Right atrium auricular region (tissue), 2 donors: ENCODE data around the gene KHSRP. TPM values are rescaled to one million over a fixed set of nuclear protein-coding genes. Genes with fewer than 3 reads are reported as not detected.

Experiments
- DNase-seq: peaks from one replicate; pipeline ENCODE4 v3.0.0-alpha.2; 2019; ENCODE audit warnings: low spot score
- H3K27ac ChIP-seq, 2 donors: fragments of 200-600 bp; sonication (generic); 1 replicate in 1 of 2; 2 replicates in 1 of 2; pipeline ENCODE4 v1.5.1; 2016 to 2019
- H3K27me3 ChIP-seq, 2 donors: fragments of 200-600 bp; sonication (generic); one replicate each; pipeline versions ENCODE4 v1.5.1 to v1.6.0; 2017 to 2019
- H3K36me3 ChIP-seq: fragments of 200-600 bp; sonication (generic); one replicate; pipeline ENCODE4 v1.5.1; 2016
- H3K4me1 ChIP-seq, 2 donors: fragments of 200-600 bp; sonication (generic); one replicate each; pipeline versions ENCODE4 v1.5.1 to v1.6.0; 2017 to 2019
- H3K4me3 ChIP-seq, 2 donors: fragments of 200-600 bp; sonication (generic); 1 replicate in 1 of 2; 2 replicates in 1 of 2; pipeline ENCODE4 v1.5.1; 2017 to 2019; ENCODE audit warnings: mild to moderate bottlenecking in 1 of 2, moderate library complexity in 1 of 2
- H3K9me3 ChIP-seq, 2 donors: fragments of 200-600 bp; sonication (generic); one replicate each; pipeline ENCODE4 v1.5.1; 2019
- total RNA-seq, 2 donors: library from RNA; depleted of rRNA; stranded (reverse); fragments of >200 nt; gene quantifications; one replicate each; pipeline ENCODE4 v1.1.0, GENCODE V29; 2016
- TF ChIP-seq, protein P1 (sequence below), 2 donors: fragments of 200-600 bp; sonication (generic); IDR thresholded peaks; one replicate each; pipeline ENCODE4 v1.5.1; 2019; ENCODE audit warnings: antibody characterized with exemption in 2 of 2

KHSRP gene
- total RNA-seq, 2 donors from 2014 or later = 55.3 to 95.7 TPM

DNA sequence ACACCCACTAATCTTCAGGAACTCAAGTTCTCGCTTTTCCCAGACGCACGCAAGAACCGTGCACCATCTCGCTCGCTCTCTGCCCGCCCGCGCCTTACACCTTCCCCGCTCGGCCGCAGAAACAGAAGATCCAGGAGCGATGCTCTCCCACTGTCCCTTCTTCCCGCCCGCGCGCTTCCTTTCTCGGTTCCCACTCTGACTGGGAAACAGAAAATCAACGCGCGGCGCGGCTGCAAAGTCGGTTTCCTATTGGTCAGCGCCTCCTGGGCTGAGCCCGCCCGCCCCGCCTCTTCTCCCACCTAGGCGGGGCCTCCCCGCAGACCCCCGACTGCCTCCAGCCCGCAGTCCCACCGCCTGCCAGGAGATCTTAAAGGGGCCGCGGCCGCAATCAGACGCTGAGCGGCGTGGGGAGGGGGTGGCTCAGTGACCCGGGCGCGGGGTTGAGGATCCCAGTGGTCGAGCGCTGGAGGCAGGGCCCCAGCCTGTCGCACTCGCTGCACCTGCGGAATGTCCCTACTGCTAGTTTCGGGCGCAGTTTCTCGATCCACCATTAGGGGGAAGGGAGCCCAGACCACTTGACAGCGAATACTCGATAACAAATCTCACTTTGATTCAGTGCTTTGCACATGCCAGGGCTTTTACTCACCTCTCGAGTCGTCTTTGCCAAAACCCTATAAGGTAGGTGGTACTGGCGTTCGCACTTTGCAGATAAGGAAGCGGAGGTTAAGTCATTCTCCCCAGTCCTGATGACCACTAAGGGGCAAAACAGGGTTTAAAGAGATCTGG, 35.7 kb upstream of the KHSRP start:
- Histone ChIP-seq H3K4me1 (peaks cover 0 to 27% of the 10 kb centered on the region in 2 donors), H3K4me3 (peak overlapping the region; percentile 55 to 68), H3K9me3 (no peaks in the 10 kb centered on the region), H3K36me3 (peaks cover 8% of the 10 kb centered on the region), H3K27me3 (peaks cover 5 to 10% of the 10 kb centered on the region in 2 donors), H3K27ac (peak overlapping the region; percentile 81 to 83)
- TF ChIP-seq, protein P1, sequence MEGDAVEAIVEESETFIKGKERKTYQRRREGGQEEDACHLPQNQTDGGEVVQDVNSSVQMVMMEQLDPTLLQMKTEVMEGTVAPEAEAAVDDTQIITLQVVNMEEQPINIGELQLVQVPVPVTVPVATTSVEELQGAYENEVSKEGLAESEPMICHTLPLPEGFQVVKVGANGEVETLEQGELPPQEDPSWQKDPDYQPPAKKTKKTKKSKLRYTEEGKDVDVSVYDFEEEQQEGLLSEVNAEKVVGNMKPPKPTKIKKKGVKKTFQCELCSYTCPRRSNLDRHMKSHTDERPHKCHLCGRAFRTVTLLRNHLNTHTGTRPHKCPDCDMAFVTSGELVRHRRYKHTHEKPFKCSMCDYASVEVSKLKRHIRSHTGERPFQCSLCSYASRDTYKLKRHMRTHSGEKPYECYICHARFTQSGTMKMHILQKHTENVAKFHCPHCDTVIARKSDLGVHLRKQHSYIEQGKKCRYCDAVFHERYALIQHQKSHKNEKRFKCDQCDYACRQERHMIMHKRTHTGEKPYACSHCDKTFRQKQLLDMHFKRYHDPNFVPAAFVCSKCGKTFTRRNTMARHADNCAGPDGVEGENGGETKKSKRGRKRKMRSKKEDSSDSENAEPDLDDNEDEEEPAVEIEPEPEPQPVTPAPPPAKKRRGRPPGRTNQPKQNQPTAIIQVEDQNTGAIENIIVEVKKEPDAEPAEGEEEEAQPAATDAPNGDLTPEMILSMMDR (IDR thresholded peaks at IDR 0.05) = peak; percentile 38 to 72
- peak; percentile 95 for DNase-seq

DNA sequence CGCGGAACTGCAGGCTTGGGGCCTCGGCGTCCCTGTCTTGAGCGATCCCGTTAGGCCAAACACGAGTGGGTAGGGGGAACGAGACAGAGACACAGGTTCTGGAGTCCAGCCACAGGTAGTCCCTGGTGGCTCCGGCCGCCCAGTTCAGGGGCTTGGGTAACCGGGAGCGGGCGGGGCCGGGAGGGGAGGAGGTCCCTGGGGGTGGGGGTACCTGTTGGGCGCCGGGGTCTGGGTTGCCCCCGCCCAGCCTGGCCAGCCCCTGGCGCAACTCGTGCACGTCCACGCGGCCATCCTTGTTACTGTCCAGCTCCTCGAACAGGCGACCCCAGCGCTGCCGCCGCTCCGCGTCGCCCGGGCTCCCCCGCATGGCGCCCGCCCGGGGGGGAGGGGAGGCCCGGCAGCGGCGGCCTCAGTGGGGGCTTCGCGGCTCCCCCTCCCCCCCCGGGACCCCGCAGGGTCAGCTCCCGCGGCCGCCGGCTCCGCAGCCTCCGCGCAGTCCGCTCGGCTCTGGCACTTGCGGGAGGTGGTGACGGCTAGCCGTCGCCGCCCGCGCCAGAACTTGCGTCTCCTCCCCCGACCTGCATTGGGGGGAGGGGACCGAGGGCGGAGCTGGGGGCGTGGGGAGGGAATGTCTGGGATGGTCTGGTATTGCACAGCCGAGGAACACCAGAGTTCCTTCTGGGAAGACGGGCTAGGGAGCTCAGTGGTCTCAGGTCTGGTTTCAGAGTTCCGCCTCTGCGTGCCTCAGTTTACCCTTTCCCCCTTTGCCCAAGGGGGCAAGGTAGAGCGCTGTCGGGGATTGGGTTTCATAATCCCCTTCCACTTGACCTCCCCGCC, 34.9 kb upstream of the KHSRP start, which contains the start of gene SLC25A23:
TSS of gene SLC25A23 (minus strand) at position 531 of the 837 bp plus-strand sequence. CDS start at position 367, 164 bp downstream.
- H3K4me1 ChIP-seq = peaks cover 0 to 26% of the 10 kb centered on the region in 2 donors
- TF ChIP-seq, protein P1 (IDR thresholded peaks at IDR 0.05) = no peak
- H3K27ac ChIP-seq = peak within 1 kb of the TSS; percentile 81 to 83
- peaks cover 16% of the 10 kb centered on the region for H3K36me3 ChIP-seq
- peak; percentile 62 for DNase-seq
- H3K4me3 ChIP-seq = peak within 1 kb of the TSS; percentile 55 to 68
- H3K9me3 ChIP-seq = peaks cover 0 to 4% of the 10 kb centered on the region in 2 donors
- H3K27me3 ChIP-seq = peaks cover 5 to 8% of the 10 kb centered on the region in 2 donors

DNA sequence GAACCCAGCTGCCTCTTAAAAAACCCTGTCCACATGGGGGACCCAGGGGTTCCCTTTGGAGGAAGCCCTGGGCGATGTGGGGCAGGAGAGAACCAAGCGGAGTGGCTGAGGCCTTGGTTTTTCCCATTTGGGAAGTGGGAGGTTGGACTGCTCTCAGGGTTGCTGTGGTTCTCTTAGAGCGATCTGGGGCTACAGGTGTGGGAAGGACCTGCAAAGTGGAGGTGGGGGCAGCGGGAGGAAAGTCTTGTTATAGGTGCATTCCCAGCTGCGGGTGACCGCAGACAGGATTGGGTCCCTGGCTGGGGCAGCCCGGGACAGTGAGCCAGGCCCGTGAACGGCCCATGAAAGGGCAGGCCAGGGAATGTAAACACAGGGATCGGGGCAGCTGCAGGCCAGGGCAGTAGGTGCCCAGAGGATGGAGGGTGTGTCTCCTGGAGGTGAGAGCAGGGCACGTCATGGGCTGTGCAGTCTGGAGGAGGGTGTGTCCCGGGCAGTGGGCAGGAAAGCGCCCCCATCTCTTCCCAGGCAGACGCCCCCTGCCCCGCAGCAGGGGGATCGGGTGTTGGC, 34.2 kb upstream of the KHSRP start:
- H3K36me3 ChIP-seq = peaks cover 23% of the 10 kb centered on the region
- H3K4me1 ChIP-seq = peaks cover 0 to 19% of the 10 kb centered on the region in 2 donors
- peak overlapping the region; percentile 55 to 68 for H3K4me3 ChIP-seq
- TF ChIP-seq, protein P1 (IDR thresholded peaks at IDR 0.05) = no peak
- H3K27me3 ChIP-seq = peaks cover 1 to 4% of the 10 kb centered on the region in 2 donors
- DNase-seq = no peak
- peaks cover 6 to 11% of the 10 kb centered on the region in 2 donors for H3K9me3 ChIP-seq
- H3K27ac ChIP-seq = peak overlapping the region; percentile 81 to 83

DNA sequence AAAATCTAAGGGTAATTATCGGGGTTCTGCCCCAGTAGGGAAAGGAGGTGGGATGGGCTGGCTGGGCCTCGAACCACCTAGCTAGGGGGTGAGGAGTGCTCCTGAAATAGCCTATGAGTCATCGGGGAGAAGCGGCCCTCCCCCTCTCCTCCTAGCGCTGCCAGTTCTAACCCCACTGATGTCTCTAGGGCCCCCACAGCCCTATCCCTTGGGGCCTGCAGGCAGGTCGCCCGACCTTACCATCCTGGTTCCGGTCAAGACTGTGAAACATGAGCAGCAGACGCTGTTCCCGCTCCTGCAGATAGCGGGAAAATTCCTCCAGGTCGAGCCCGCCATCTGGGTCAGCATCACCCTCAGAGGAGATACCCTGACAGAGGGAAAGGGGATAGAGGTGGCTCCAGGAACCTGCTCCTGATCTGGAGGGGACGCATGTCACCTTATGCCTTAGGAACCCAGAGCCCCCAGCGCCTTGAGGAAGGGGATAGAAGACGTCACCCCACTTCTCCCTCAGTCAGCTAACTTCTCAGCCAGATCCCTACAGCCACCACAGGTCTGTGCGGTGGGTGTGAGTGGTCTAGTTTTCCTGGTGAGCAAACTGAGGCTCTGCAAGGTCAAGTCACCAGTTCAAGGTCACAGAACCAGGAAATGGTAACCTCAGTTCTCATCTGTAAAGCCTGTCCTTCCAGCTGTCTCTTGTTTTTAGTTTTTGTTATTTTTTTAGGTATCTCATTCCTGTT, 33.5 kb upstream of the KHSRP start:
- peaks cover 28% of the 10 kb centered on the region for H3K36me3 ChIP-seq
- no peak for DNase-seq
- H3K9me3 ChIP-seq = peaks cover 6 to 16% of the 10 kb centered on the region in 2 donors
- TF ChIP-seq, protein P1 (IDR thresholded peaks at IDR 0.05) = no peak
- H3K27ac ChIP-seq = peak overlapping the region in 1 of 2 donors; percentile 83
- H3K27me3 ChIP-seq = no peaks in the 10 kb centered on the region
- H3K4me3 ChIP-seq = peak overlapping the region in 1 of 2 donors; percentile 68
- peaks cover 0 to 19% of the 10 kb centered on the region in 2 donors for H3K4me1 ChIP-seq

DNA sequence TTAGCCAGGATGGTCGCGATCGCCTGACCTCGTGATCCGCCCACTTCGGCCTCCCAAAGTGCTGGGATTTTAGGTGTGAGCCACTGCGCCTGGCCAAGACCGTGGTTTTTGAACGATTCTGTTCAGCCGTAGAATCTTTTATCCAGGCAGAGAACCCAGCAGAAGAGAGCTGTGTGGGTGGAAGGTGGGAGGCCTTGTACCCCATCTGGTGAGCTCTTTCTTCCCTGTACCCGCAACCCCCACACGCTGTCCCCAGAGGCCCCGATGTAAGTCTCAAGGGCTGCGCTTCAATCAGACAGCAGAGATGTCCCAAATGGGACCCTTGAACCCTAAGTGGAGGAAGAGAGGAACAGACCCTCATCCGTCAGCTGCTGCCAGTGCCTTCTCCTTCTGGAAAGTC, 31.3 kb upstream of the KHSRP start:
- Histone ChIP-seq H3K27ac (no peak overlapping the region), H3K27me3 (no peaks in the 10 kb centered on the region), H3K36me3 (peaks cover 39% of the 10 kb centered on the region), H3K4me3 (no peak overlapping the region), H3K9me3 (peaks cover 6 to 16% of the 10 kb centered on the region in 2 donors), H3K4me1 (peaks cover 0 to 19% of the 10 kb centered on the region in 2 donors)
- TF ChIP-seq, protein P1 (IDR thresholded peaks at IDR 0.05) = no peak
- DNase-seq = no peak
